Esophagus (tissue), 2 donors: ENCODE results near the gene NBAS. TPM values are rescaled to one million over a fixed set of nuclear protein-coding genes. Genes with fewer than 3 reads are reported as not detected.

Source experiments
- H3K27ac ChIP-seq, 2 donors: one replicate each; pipeline ENCODE4 v1.5.1; 2013; ENCODE audit warnings: low read depth in 2 of 2, mild to moderate bottlenecking in 2 of 2, inconsistent platforms in 1 of 2, low read length in 1 of 2, moderate library complexity in 1 of 2
- H3K27me3 ChIP-seq, 2 donors: one replicate each; pipeline ENCODE4 v1.6.1; 2013; ENCODE audit warnings: low read length in 2 of 2, control low read depth in 1 of 2, mild to moderate bottlenecking in 1 of 2; ENCODE audit not compliant: insufficient read depth in 2 of 2, control insufficient read depth in 1 of 2
- H3K36me3 ChIP-seq, 2 donors: one replicate each; pipeline ENCODE4 v1.6.1; 2013; ENCODE audit warnings: low read length in 1 of 2; ENCODE audit not compliant: control insufficient read depth in 2 of 2, insufficient read depth in 2 of 2
- H3K4me1 ChIP-seq, 2 donors: one replicate each; pipeline ENCODE4 v1.6.1; 2013; ENCODE audit warnings: low read length in 1 of 2; ENCODE audit not compliant: control insufficient read depth in 2 of 2, insufficient read depth in 2 of 2
- H3K4me3 ChIP-seq, 2 donors: one replicate each; pipeline ENCODE4 v1.5.1; 2013; ENCODE audit warnings: low read length in 2 of 2, mild to moderate bottlenecking in 2 of 2, low read depth in 1 of 2, moderate library complexity in 1 of 2
- H3K9me3 ChIP-seq, 2 donors: one replicate each; pipeline ENCODE4 v1.6.1; 2013; ENCODE audit warnings: mild to moderate bottlenecking in 2 of 2, low read depth in 1 of 2, low read length in 1 of 2, moderate library complexity in 1 of 2; ENCODE audit not compliant: control insufficient read depth in 2 of 2, insufficient read depth in 1 of 2
- WGBS, 2 donors: extraction: QIAGEN DNeasy Blood & Tissue Kit; methylation state at CpG; one replicate each; pipeline ENCODE4 v1.1.7; 2013; 5-methylcytosine and 5-hydroxymethylcytosine counted together
- polyA plus RNA-seq, 2 donors: library from polyadenylated mRNA; stranded (reverse); fragments of 200-250 nt; gene quantifications; one replicate each; pipeline ENCODE4 v1.2.3, GENCODE V29; 2013
- donor health status: healthy with polysubstance abuse.
- donor health status: Bipolar disorder and iron deficiency.

NBAS gene
- polyA plus RNA-seq, 2 donors, result 13.8 to 15.0 TPM

- 97 to 100% methylated on average over 2 of the region's 2 CpGs for WGBS, 2 donors
- Histone ChIP-seq H3K36me3 (peaks cover 3 to 6% of the 10 kb centered on the region in 2 donors), H3K27me3 (no peaks in the 10 kb centered on the region), H3K4me3 (no peak overlapping the region), H3K27ac (no peak overlapping the region), H3K4me1 (no peaks in the 10 kb centered on the region), H3K9me3 (no peaks in the 10 kb centered on the region)
Measured at GRCh38 chr2:15458277-15458676, 102.9 kb downstream of the NBAS start.

- H3K36me3 ChIP-seq, result peaks cover 3 to 6% of the 10 kb centered on the region in 2 donors
- WGBS, 2 donors, result 81 to 87% methylated on average over 5 of the region's 5 CpGs
- no peaks in the 10 kb centered on the region for H3K4me1 ChIP-seq
- no peaks in the 10 kb centered on the region for H3K9me3 ChIP-seq
- H3K27me3 ChIP-seq, result no peaks in the 10 kb centered on the region
- no peak overlapping the region for H3K27ac ChIP-seq
- H3K4me3 ChIP-seq, result no peak overlapping the region
Measured at GRCh38 chr2:15457868-15458267, 103.3 kb downstream of the NBAS start.

- peaks cover 3% of the 10 kb centered on the region in 2 donors for H3K36me3 ChIP-seq
Measured at GRCh38 chr2:15456352-15456751, 104.8 kb downstream of the NBAS start.

GRCh38 chr2:15450808-15451207 is 110.3 kb downstream of the NBAS start:
- H3K27ac ChIP-seq, result no peak overlapping the region
- WGBS, 2 donors, result 96 to 98% methylated on average over 2 of the region's 2 CpGs
- no peak overlapping the region for H3K4me3 ChIP-seq
- no peaks in the 10 kb centered on the region for H3K27me3 ChIP-seq
- H3K36me3 ChIP-seq, result no peaks in the 10 kb centered on the region
- no peaks in the 10 kb centered on the region for H3K4me1 ChIP-seq
- H3K9me3 ChIP-seq, result no peaks in the 10 kb centered on the region

More at GRCh38 chr2:15456352-15456751, 104.8 kb downstream of the NBAS start:
- Histone ChIP-seq H3K9me3 (no peaks in the 10 kb centered on the region), H3K27ac (no peak overlapping the region), H3K4me1 (no peaks in the 10 kb centered on the region), H3K27me3 (no peaks in the 10 kb centered on the region), H3K4me3 (no peak overlapping the region)
- WGBS, 2 donors, result 75 to 81% methylated on average over 3 of the region's 3 CpGs

GRCh38 chr2:15449556-15450236 is 111.4 kb downstream of the NBAS start:
- Histone ChIP-seq H3K36me3 (no peaks in the 10 kb centered on the region), H3K9me3 (no peaks in the 10 kb centered on the region), H3K27me3 (no peaks in the 10 kb centered on the region), H3K4me3 (no peak overlapping the region), H3K4me1 (no peaks in the 10 kb centered on the region), H3K27ac (no peak overlapping the region)
- 67 to 69% methylated on average over 2 of the region's 2 CpGs for WGBS, 2 donors

- H3K9me3 ChIP-seq, result no peaks in the 10 kb centered on the region
- no peaks in the 10 kb centered on the region for H3K27me3 ChIP-seq
- no peaks in the 10 kb centered on the region for H3K36me3 ChIP-seq
- H3K4me3 ChIP-seq, result no peak overlapping the region
- 88 to 91% methylated on average over 5 of the region's 5 CpGs for WGBS, 2 donors
- H3K4me1 ChIP-seq, result no peaks in the 10 kb centered on the region
- H3K27ac ChIP-seq, result no peak overlapping the region
Measured at GRCh38 chr2:15448250-15448839, 112.8 kb downstream of the NBAS start.

GRCh38 chr2:15447381-15447780 is 113.8 kb downstream of the NBAS start:
- 95% methylated on average over 2 of the region's 2 CpGs for whole genome bisulfite sequencing, 2 donors
- no peak overlapping the region for H3K27ac ChIP-seq
- no peaks in the 10 kb centered on the region for H3K9me3 ChIP-seq
- H3K27me3 ChIP-seq, result no peaks in the 10 kb centered on the region
- H3K4me1 ChIP-seq, result no peaks in the 10 kb centered on the region
- H3K36me3 ChIP-seq, result no peaks in the 10 kb centered on the region
- H3K4me3 ChIP-seq, result no peak overlapping the region

GRCh38 chr2:15446961-15447360 is 114.2 kb downstream of the NBAS start:
- no peaks in the 10 kb centered on the region for H3K4me1 ChIP-seq
- H3K27ac ChIP-seq, result no peak overlapping the region
- no peaks in the 10 kb centered on the region for H3K36me3 ChIP-seq
- WGBS, 2 donors, result 94 to 95% methylated on average over 4 of the region's 4 CpGs
- H3K27me3 ChIP-seq, result no peaks in the 10 kb centered on the region
- no peaks in the 10 kb centered on the region for H3K9me3 ChIP-seq
- H3K4me3 ChIP-seq, result no peak overlapping the region

- 93 to 94% methylated on average over 2 of the region's 2 CpGs for WGBS, 2 donors
- Histone ChIP-seq H3K36me3 (no peaks in the 10 kb centered on the region), H3K4me3 (no peak overlapping the region), H3K27me3 (no peaks in the 10 kb centered on the region), H3K4me1 (no peaks in the 10 kb centered on the region), H3K27ac (no peak overlapping the region), H3K9me3 (no peaks in the 10 kb centered on the region)
Measured at GRCh38 chr2:15445891-15446562, 115.1 kb downstream of the NBAS start.
